HG03520 (cell line): ENCODE data around the gene GTF2H4.
"Not testable (repeated sequence)": the region's sequence is repeated elsewhere in the genome, so short reads cannot be mapped to it uniquely, and the experiment has no call there.

Source experiments
- ATAC-seq: cut with Tn5 transposase; IDR thresholded peaks from one replicate; pipeline ENCODE4 v1.9.1; 2021; ENCODE audit warnings: mild to moderate bottlenecking, moderate library complexity; ENCODE audit not compliant: unreplicated experiment

GTF2H4 gene

DNA sequence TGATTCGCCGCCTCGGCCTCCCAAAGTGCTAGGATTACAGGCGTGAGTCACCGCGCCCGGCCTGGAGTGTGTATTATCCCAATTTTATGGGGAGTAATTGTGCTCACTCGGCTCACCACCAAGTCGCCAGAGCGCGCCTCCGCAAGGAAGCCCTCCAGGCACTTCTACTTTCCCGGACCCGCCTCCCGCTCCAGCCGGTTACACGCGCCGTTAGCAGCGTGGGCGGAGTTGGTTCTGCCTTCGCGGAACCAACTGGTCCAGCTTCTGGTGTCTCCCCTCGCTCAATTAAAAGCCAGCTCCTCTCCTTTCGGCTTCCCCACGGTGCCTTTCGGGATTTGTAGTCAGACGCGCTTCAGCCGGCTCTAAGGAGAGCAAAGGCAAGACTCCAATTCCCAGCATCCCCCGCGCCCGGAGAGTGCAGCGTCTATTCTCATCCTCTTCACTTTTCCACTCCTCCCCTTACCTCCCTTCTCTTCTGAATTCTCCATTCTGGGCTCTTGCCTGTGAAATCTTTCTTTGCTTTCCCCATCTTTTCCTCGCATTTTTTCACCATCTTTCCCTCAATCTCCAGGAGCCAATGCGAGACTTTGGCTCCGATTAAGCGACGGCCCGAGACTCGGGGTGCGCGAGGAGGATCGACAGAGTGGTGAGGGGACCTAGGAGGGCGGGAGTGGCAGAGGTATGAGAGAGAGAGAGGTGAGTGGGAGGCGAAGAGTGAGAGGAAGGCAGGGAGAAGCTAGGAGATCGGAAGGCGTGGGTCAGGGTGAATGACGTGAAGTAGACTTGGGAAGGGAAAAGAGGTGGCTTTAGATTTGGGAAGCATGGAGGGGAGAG is at the start of gene GTF2H4:
TSS of gene GTF2H4 (plus strand) at position 450 of the 834 bp plus-strand sequence.
- peak; percentile 83 for ATAC-seq

DNA sequence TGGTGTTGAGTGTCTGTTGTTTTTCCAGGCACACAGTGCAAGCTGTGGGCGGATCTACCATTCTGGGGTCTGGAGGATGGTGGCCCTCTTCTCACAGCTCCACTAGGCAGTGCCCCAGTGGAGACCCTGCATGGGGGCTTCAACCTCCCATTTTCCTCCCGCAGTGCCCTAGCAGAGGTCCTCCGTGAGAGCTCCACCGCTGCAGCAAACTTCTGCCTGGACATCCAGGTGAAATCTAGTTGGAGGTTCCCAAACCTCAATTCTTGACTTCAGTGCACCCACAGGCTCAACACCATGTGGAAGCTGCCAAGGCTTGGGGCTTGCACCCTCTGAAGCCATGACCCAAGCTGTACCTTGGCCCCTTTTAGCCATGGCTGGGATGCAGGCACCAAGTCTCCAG is 48.3 kb upstream of the GTF2H4 start:
- not testable (repeated sequence) for ATAC-seq

DNA sequence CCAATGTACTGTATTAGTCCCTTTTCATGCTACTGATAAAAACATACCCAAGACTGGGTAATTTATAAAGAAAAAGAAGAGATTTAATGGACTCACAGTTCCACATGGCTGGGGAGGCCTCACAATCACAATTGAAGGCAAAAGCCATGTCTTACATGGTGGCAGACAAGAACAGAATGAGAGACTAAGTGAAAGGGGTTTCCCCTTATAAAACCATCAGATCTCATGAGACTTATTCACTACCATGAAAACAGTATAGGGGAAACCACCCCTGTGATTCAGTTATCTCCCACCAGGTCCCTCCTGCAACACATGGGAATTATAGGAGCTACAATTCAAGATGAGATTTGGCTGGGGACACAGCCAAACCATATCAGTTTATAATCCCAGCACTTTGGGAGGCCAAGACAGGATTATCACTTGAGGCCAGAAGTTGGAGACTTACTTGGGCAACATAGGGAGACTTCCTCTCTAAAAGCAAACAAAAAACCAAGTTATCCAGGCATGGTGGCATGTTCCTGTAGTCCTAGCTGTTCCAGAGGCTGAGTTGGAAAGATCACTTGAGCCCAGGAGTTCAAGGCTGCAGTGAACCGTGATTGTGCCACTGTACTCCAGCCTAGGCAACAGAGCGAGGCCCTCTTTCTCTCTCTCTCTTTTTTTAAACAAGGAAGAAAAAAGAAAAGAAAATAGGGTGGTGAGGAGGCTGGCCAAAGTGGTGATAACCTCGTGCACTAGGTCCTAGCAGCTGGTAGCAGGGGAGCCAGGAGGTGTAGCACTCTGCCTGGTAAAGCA is 46.6 kb upstream of the GTF2H4 start:
- no peak for ATAC-seq

DNA sequence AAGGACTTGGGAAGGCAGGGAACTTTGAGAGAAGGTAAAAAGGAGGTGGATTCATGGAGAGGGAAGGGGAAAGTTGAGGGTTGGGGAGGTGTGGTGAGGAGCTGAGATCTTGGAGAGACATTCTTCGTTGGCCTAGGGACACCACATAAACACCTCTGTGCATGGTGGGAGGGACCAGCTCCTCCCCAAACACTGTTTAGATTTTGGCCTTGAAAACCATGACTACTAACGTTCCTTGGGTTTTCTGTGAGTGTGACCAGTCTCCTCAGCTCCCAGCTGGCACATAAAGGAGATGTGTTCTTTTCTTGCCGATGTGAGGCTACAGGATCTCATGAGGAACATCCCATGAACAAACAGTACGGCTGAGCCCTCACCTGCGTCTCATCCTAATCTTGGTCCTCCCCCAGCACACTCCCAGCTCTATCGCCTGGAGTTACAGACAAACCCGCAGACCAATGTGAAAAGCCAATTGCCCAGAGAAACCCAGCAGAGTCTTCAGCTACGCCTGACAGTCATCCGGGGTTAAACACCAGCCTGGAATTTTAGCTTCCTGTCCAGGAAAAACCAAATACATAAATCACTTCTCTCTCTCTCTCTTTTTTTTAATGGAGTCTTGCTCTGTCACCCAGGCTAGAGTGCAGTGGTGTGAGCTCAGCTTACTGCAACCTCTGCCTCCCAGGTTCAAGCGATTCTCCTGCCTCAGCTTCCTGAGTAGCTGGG is 45.7 kb upstream of the GTF2H4 start:
- ATAC-seq: no peak

DNA sequence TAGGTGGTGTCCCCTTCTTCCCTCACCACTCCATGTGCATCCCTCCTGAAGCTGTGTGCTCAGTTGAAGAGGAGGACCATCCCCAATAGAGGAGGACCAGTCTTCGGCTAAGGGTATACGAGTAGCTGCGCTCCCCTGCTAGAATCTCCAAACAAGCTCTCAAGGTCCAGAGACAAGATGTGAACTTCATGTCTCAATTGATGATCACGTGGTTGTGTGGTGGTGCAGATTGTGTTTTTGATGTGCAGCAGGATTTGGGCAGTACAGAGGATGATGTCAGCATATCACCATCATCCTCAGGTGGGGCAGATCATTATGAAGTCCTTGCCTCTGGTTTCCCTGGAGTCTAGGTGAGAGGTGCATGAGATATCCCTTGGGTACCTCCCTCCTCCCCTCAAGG is 43.7 kb upstream of the GTF2H4 start:
- ATAC-seq: no peak

- not testable (repeated sequence) for ATAC-seq
These were observed 38.7 kb upstream of the GTF2H4 start for GRCh38 chr6:30869241-30869749.

- no peak for ATAC-seq
These were observed 37.5 kb upstream of the GTF2H4 start for GRCh38 chr6:30870546-30870945.

GRCh38 chr6:30871592-30872183 is 36.3 kb upstream of the GTF2H4 start:
- no peak for ATAC-seq

- ATAC-seq: no peak
These were observed 34.8 kb upstream of the GTF2H4 start for GRCh38 chr6:30873137-30873640.

DNA sequence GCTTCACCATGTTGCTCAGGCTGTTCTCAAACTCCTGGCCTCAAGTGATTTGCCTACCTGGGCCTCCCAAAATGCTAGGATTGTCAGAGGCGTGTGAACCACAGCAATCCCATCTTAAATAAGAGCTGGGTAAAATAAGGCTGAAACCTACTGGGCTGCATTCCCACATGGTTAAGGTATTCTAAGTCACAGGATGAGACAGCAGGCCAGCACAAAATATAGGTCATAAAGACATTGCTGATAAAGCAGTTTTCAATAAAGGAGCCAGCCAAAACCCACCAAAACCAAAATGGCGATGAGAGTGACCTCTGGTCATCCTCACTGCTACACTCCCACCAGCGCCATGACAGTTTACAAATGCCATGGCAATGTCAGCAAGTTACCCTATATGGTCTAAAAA is 34.2 kb upstream of the GTF2H4 start:
- ATAC-seq: not testable (repeated sequence)

DNA sequence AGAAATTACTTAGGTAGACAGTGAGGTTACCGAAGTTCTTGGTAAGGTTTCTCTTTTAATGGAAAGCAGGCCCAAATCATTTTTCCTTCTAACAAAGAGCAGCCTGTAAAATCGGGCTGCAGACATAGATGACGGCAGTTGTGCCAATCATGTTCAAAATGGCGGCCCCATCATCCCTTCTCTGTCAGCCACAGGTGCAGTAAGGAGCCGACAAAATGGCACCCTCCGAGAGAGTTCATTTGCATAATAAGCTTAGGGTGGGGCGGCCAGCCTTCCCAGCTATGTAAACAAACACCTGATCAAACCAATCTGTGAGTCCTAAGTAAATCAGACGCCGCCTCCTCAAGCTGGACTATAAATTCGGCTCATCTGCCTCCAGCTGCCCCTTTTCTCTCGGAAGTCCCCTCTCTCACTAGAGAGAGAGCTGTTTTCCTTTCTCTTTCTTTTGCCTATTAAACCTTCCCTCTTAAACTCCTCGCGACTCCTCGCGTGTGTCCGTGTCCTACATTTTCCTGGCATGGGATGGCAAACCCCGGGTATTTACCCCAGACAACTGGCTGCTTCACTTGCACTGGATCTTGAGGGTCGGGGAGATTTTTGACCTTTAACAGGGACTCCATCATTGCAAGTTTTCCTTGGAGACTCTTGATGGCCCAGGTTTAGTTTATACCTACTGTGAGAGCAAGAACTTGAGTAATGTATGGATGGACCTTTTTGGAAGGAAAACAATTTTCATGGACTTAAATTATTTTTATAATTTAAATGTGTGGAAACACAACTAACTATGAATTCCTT is 32.6 kb upstream of the GTF2H4 start:
- no peak for ATAC-seq

DNA sequence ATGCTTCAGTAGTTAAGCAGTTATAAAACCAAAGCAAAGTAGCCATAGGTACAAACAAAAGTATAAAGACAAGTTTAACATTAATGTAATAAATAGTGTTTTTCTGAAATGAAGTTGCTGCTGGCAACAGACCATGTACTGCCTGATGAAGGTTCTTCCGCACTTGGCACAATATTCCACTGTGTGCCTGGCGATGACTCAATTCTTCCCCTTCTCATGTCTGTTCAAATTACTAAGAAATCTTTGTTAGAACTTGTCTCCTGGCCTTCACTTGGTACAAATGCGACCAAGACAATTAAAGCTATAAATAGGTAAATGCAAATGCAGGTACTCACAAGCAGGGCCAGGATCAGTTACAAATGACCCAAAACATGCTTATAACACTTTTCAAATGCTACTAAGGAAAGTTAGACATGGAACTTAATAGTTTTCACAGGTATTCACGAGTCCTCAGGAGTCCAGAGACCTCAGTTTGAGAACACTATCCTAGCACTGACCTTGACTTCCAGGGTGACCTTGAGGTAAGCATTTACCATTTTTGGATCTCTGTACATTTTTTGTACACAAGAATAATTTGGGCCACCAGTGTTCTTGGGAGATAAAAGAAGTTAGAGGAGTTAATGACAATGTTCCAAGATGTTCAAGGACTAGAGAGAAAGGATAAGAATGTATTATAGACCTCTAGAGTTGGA is 31.8 kb upstream of the GTF2H4 start:
- no peak for ATAC-seq

DNA sequence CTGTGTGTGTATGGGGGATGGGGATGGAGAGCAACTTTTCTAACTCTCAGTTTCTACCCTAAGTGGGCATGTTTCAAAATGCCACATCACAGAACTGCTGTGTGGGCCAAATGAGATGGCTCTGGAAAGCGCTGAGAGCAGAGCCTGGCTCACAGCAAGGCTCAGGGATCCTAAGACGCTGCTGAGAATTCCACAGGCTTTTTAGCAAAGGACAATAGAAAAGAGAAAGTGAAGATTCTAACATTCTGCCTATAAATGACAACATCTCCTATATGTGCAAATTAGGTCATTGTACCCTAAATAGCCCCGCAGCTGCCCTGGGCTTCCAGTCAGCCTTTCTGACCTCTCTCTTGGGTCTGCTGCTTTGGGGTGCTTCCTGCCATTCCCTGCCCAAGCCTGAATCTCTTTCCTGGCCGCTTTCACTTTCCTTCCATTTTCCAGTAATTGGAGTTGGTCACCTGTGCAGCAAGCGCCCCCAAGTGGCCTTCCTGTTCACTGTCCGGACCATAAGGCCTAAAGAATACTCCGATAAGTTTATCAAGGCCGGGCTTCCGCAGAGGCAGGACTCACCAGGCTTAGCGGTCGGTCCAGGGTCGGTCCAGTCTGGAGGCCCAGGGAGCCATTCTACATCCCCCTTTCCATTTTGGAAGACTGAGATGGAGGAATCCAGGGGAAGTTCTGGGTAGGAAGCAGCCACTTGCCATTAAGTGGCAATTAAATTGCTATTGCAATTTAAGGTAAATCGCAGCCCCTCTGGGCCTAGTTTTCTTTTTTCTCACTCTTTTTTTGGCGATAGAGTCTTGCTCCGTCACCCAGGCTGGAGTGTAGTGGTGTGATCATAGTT is 30.4 kb upstream of the GTF2H4 start:
- no peak for ATAC-seq

DNA sequence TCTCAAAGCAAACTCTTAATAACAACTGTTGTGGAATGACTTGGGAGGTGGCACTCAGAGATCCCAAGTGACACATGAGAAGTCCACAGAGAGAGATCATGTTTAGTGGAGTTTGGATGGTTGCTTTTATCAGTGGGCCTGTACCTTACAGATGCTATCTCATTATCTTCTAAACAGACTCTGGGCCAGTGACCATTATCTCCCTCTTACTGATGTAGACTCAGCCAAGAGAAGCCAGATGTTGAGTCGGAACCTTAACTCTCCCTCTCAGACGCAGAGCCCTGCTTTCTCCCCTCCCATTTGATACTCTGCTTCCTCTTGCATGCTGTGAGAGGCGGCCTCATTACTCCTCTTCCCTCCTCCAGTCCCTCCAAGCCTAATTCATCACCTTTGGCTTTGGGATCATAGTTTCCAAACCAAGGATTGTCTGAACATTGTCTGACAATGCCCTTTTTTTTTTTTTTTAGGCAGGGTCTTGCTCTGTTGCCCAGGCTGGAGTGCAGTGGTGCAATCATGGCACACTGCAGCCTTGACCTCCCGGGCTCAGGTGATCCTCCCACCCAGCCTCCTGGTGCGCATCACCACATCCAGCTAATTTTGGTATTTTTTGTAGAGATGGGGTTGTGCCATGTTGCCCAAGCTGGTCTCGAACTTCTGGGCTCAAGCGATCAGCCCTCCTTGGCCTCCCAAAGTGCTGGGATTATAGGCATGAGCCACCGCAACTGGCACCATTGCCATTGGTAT is 28.2 kb upstream of the GTF2H4 start:
- no peak for ATAC-seq

GRCh38 chr6:30880698-30881252 is 27.2 kb upstream of the GTF2H4 start:
- no peak for ATAC-seq

DNA sequence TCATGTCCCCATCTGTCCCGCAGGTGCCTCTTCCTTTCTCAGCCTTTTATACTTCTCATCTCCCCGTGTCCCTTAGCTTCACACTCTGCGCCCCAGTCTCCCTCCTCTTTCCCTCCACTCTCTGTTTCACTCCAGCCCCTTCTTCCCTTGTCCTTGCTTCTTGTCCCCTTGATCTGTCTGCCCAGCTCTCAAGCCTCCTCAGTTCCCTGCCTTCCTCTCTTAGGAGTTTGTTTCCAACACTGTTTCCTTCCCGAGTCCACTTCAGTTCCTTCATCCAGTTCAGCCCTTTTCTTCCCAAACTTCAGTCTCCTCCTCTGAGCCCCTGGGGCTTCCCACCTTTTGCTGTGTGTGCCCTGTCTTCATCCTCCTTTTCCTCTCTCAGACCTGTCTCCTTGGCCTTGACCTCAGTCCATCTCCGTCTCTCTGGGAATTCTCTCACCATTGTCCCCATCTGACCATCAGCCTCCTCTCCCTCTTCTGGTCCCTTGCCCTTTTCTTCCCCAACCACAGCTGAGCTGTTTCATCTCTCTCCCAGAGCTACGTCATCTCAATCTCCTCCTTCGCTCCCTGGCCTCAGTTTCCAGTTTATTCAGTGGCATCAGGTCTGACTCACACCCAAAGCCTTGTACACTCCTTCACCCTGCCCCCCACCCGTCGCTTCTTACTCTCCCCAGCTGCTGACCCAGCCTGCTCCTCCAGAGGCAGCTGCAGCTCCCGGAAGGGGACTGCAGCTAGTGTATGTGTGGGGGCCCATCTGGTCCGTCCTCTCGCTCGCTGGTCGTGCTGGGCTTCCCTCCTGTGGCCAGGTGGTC is 26.4 kb upstream of the GTF2H4 start:
- no peak for ATAC-seq
